Inferior parietal cortex (tissue), 1 donor: ENCODE results near the gene TMEM52B.
A peak's percentile ranks its signal among the peaks of the same experiment; 100 is the strongest.

Experiments used
- DNase-seq: peaks from one replicate; pipeline ENCODE4 v3.0.0-alpha.2; 2016; ENCODE audit errors: extremely low spot score

The TMEM52B gene

DNA sequence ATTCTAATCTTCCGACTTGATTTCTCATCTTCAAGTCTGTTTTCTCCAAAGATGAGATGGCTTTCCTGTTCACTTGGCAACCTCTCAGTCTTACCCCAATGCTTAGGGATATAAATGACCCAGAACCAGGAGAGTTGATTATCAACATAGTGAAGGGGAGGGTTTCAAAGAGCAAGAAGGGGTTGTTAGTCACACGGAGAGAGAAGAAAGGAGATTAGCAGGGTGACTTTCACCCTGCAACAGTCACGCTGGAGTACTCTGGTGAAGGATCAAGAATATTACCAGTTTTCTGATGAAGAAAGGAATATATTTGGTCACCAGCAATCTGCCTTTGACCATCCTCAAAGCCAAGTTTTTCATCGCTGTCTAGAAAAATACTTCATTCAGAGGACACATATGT, at the start of gene TMEM52B:
TSS of gene TMEM52B (plus strand) at position 212 of the 400 bp plus-strand sequence. CDS start 543 bp downstream, outside the sequence.
- no peak for DNase-seq

DNA sequence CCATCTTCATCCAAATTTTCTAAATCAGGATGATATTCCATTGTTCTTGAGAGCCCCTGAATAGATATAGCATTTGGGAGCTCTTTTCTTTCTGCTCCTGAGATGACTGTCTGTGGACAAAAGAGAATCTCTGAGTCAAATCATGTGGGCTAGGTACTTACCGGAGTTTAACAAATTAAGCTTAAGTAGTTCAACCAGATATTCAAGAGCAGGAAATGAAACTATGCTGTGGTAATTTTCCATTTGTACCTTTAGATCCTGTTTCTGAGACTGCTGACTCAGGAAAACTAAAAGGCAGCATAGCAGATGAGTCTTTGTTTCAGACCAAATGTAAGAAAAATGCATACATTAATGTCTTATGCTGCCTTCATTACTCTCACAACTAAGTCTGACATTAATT, 48.8 kb upstream of the TMEM52B start, which contains the start of gene CLEC7A:
TSS of gene CLEC7A (minus strand) at position 158 of the 400 bp plus-strand sequence. CDS start at position 41, 117 bp downstream.
- DNase-seq: no peak

- no peak for DNase-seq
Observed at GRCh38 chr12:10131111-10131690, 47.6 kb upstream of the TMEM52B start.

- DNase-seq: no peak
Observed at GRCh38 chr12:10132850-10133370, 45.9 kb upstream of the TMEM52B start.

GRCh38 chr12:10135126-10135525, 43.7 kb upstream of the TMEM52B start:
- no peak for DNase-seq

DNA sequence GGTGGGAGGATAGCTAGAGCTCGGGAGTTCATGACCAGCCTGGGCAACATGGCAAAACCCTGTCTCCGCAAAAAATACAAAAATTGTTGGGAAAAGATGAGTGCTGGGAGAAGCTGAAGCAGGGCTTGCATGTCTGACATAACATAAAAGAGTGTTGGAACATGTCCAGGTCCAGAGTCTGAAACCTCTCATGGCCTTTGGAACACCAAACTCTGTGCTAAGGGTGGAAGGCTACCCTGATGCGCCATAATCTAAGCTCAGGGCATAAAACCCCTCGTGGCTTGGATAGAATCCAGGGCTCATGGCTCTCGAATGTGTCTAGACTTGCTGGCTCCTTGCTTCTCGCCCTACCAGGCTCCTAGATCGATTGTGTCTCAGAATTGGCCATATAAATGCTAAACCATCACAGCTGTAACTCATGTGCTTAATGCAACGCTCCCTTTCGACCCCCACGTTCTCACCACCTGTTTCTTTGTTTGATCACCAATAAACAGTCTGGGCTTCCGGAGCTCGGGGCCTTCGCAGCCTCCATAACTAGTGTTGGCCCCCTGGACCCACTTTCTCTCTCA, 42.1 kb upstream of the TMEM52B start:
- DNase-seq: no peak

GRCh38 chr12:10140001-10140400, 38.8 kb upstream of the TMEM52B start:
- DNase-seq: peak; percentile 72

GRCh38 chr12:10142976-10143589, 35.7 kb upstream of the TMEM52B start:
- DNase-seq: no peak

DNA sequence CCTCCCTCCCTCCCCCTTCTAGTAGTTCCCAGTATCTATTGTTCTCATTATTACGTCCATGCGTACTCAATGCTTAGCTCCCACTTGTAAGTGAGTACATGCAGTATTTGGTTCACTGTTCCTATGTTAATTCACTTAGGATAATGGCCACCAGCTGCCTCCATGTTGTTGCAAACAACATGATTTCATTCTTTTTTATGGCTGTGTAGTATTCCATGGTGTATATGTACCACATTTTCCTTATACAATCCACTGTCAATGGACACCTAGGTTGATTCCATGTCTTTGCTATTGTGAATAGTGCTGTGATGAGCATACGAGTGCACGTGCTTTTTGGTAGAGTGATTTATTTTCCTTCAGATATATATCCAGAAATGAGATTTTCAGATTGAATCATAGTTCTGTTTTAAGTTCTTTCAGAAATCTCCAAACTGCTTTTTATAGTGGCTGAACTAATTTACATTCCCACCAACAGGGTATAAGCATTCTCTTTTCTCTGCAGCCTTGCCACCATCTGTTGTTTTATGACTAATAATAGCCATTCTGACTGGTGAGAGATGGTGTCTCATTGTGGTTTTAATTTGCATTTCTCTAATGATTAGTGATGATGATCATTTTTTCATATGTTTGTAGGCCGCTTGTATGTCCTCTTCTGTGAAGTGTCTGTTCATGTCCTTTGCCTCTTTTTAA, 31.0 kb upstream of the TMEM52B start:
- DNase-seq: no peak

GRCh38 chr12:10151621-10152020, 27.2 kb upstream of the TMEM52B start:
- DNase-seq: no peak

DNA sequence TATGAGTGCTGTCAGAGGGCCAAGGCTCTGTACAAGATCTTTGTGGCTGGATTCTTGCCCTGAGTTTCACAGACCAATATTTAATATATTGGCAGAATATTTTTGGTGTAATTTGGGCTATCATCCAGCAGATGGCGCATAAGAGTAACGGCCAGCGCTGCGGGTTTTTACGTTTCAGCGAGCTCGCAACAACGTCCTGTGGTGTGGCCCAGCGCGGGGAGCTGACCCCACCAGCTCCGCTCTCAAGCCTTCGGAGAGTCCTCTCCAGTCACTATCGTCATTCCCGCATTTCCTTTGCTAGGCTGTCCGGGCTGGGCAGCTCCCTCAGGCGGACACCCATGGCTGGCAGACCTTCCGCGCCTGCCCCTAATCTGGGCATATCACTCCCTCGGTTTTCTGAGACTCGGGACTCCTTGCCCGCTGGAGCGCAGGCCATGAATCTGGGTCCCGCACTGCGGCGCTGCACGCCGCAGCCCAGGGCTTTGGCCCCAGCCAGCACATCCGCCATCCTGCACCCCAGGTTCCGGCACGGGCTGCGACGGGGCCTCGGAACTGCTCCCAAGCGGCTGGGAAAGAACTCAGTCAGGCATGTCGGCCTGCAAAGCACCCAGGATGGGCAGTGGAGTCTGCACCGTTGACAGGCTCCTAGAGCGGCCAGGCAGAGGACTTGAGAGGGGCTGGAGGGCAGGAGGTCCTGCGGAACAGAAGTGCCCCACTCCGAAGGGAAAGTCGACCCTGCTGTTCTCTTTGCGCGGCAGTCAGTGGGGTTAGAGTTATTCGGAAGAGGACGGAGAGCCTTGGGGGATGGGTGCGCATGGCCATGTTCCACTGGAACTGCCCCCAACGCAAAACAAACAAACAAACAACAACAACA, 25.3 kb upstream of the TMEM52B start:
- DNase-seq: peak; percentile 88

DNA sequence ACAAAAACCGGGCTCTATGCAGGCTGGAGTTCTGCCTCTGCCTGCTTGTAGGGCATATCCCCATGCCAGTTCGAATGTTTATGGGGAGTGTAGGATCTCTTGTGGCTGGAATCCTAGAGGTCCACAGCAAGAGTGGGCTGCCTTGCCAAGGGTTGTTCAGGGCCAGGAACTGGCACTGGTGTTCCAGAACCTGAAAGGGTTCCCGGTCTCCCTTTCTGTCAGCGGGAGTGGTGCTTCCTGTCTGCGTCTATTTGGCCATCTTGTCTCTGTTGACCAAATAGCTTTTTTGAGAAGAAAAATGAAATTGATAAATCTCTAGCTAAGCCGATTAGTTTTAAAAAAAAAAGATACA, 24.7 kb upstream of the TMEM52B start:
- DNase-seq: no peak

GRCh38 chr12:10155966-10156365, 22.9 kb upstream of the TMEM52B start:
- no peak for DNase-seq

DNA sequence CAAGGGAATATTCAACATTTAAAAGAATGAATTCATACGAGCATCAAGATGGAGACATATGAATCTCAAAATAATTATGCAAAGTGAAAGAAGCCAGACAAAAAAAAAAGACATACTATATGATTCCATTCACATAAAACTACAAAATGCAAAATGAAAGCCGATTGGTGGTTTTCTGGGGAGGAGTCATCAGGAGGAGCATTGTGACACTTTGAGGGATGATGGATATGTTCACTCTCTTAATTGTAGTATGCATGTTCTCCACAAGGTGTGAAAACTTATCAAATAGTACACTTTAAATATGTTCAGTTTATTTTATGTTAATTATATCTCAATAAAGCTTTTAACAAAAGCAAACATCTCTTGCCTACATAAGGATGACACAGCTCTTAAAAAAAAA, 20.4 kb upstream of the TMEM52B start:
- DNase-seq: no peak

- no peak for DNase-seq
Observed at GRCh38 chr12:10159280-10159679, 19.6 kb upstream of the TMEM52B start.

DNA sequence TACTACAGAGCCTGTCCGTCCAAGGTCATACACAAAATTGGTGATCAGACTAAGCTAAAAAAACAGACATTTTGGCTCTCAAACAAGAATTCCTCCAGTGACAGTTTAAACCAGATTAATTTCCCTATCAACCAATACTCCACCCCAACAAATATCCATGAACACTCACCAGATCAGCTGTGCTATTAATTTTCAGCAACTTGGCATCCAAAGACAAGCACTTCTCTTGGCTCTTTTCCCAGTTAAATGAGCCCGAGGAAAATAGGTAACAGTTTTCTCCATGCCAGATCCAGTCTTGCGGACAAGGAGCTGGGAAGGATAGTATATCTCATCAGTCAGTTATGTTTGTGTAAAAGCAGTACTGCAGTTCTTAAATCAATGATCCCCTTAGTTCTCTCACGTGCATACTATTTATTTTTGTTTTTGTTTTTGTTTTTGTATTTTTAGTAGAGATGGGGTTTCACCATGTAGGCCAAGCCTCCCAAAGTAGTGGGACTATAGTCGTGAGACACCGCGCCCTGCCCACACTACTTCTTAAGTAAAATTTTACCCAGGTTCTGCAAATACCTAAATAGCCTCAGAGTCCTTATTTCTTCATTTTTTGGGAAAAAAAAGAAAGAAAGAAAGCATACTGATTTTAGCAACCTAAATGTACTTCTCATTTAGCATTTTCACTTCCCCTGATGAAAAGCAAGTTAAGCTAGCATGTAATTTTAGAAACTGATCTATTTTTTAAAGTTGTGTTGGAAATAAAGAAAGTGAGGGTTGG, 18.0 kb upstream of the TMEM52B start:
- no peak for DNase-seq

DNA sequence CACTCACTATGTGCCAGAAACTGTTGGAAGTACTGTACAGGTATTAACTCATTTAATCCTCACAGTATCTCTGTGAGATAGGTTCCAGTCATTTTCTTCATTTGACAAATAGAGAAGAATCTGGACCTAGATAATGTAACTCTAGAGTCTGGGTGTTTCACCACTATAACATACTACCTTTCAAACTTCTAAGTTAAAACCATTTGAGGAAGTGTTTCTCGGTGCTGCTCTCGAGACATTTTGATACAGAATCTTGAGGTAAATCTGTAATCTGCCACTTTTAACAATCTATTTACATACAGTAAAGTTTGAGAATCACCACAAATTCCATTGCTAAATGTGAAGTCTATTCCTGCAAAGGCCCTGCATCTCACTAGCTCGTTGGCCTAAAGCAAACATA, 15.7 kb upstream of the TMEM52B start:
- DNase-seq: no peak

DNA sequence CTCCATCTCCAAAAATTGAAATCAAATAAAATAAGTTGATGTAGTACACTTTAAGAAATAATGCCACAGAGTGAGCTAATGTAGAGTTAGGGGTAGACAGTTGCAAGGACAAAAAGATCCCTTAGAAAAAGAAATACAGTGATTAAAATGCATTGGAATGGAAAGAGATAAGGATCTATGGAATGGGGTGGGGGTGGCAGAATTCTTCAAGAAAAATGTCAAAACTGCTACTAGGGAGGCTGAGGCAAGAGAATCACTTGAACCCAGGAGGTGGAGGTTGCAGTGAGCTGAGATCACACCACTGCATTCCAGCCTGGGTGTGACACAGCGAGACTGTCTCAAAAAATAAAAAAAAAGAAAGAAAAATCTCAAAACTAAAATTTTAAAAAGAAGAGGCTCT, 13.4 kb upstream of the TMEM52B start:
- no peak for DNase-seq

- DNase-seq: no peak
Observed at GRCh38 chr12:10167599-10167998, 11.2 kb upstream of the TMEM52B start.

GRCh38 chr12:10169104-10169503, 9.7 kb upstream of the TMEM52B start:
- no peak for DNase-seq

- no peak for DNase-seq
Observed at GRCh38 chr12:10170216-10170615, 8.6 kb upstream of the TMEM52B start.
